Body of pancreas (tissue), 4 donors: ENCODE data around the gene ARNT2.

Experiments
- CTCF ChIP-seq, 7 experiments: fragments of 450-650 bp in 4 of 7; fragments of 200-600 bp in 3 of 7; sonication (generic) in 3 of 7; IDR thresholded peaks; one replicate each; pipeline ENCODE4 v1.5.1; 2016 to 2019; ENCODE audit warnings: antibody characterized with exemption in 7 of 7
- POLR2A ChIP-seq, 3 donors: fragments of 450-650 bp; IDR thresholded peaks; one replicate each; pipeline ENCODE4 v1.6.1; 2016; ENCODE audit warnings: antibody characterized with exemption in 3 of 3, mild to moderate bottlenecking in 2 of 3

DNA sequence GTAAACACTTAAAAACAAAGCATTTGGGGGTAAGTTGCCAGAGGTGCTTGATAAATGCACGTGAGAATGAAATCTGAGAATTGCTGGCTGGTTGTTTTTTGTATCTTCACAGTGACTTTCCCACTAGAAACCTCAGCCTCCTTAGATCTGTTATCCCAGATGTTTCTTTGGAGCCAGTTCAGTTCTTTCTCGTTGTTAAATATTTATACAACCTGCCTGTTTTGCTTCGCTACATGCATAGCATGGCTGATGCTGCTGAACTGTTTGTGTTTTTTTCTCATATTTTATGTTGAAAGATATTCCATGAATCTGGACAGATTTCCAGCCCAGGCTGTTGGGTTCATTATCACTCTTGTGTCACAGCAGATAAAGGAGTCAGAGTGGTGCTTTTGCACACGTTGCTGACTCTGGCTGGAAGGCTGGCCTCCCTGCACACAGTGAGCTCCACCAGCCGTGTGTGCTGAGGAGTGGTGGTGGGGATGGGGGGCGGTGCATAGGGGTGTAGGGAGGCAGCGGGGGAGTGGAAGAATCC, 80.2 kb downstream of the ARNT2 start:
- TF ChIP-seq CTCF (IDR thresholded peaks at IDR 0.05) (no peak), POLR2A (IDR thresholded peaks at IDR 0.05) (no peak)
